Tibial nerve (tissue), 4 donors: ENCODE results near the gene CACNA1F. TPM values are rescaled to one million over a fixed set of nuclear protein-coding genes. Genes with fewer than 3 reads are reported as not detected.

Experiments
- DNase-seq, 2 donors: peaks; one replicate each; pipeline ENCODE4 v3.0.0-alpha.2; 2019; ENCODE audit warnings: low spot score in 2 of 2
- H3K27ac ChIP-seq, 4 donors: fragments of 200-600 bp; sonication (generic) in 3 of 4; one replicate each; pipeline ENCODE4 v1.5.1; 2017 to 2019; ENCODE audit warnings: mild to moderate bottlenecking in 1 of 4
- H3K27me3 ChIP-seq, 2 donors: fragments of 200-600 bp; sonication (generic) in 1 of 2; one replicate each; pipeline versions ENCODE4 v1.5.1 to v1.6.0; 2017 to 2019
- H3K36me3 ChIP-seq, 3 donors: fragments of 200-600 bp; sonication (generic); one replicate each; pipeline ENCODE4 v1.5.1; 2018 to 2019
- H3K4me1 ChIP-seq, 4 donors: fragments of 200-600 bp; sonication (generic) in 3 of 4; one replicate each; pipeline ENCODE4 v1.5.1; 2017 to 2019
- H3K4me3 ChIP-seq, 4 donors: fragments of 200-600 bp; sonication (generic) in 3 of 4; one replicate each; pipeline ENCODE4 v1.5.1; 2017 to 2019; ENCODE audit warnings: mild to moderate bottlenecking in 1 of 4, moderate library complexity in 1 of 4
- H3K9me3 ChIP-seq, 4 donors: fragments of 200-600 bp; sonication (generic) in 3 of 4; one replicate each; pipeline ENCODE4 v1.5.1; 2017 to 2019
- EP300 ChIP-seq, 2 donors: sonication (generic); formaldehyde crosslinking; IDR thresholded peaks; one replicate each; pipeline ENCODE4 v1.6.1; 2017; ENCODE audit warnings: antibody characterized with exemption in 2 of 2, mild to moderate bottlenecking in 1 of 2
- POLR2A ChIP-seq, 2 donors: fragments of 450-650 bp; IDR thresholded peaks; one replicate each; pipeline ENCODE4 v1.6.1; 2017; ENCODE audit warnings: antibody characterized with exemption in 2 of 2, mild to moderate bottlenecking in 2 of 2, moderate library complexity in 2 of 2
- WGBS, 2 donors: methylation state at CpG; one replicate each; pipeline ENCODE4 v1.1.5; 2018; 5-methylcytosine and 5-hydroxymethylcytosine counted together
- total RNA-seq, 4 donors: library from RNA; depleted of rRNA; stranded (reverse); fragments of >200 nt; gene quantifications; one replicate each; pipeline ENCODE4 v1.1.0, GENCODE V29; 2016
- TF ChIP-seq, protein P1 (sequence below), 5 experiments: fragments of 200-600 bp in 3 of 5; fragments of 450-650 bp in 2 of 5; sonication (generic) in 3 of 5; IDR thresholded peaks; one replicate each; pipeline ENCODE4 v1.5.1; 2016 to 2019; ENCODE audit warnings: antibody characterized with exemption in 5 of 5, mild to moderate bottlenecking in 3 of 5, moderate library complexity in 2 of 5

The CACNA1F gene
- total RNA-seq, 4 donors from 2014 or later: under 0.01 to 1.0 (median 0.40) TPM

DNA sequence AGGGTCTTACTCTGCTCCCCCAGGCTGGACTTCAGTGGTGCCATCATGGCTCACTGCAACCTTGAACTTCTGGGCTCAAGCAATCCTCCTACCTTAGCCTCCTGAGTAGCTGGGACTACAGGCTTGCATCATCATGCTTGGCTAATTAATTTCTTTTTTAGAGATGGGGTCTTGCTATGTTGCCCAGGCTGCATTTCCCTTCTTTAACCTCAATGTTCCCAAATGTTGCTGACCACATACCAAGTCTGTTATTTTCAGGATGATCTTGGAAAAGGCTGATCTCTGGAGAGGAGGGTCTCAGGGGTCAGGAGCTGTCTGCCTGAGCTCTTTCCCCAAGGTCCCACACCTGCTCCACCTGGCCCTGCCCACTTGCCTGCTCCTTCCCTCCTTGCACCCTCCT is 13.0 kb downstream of the CACNA1F start:
- DNase-seq: no peak
- TF ChIP-seq EP300 (IDR thresholded peaks at IDR 0.05) (no peak), POLR2A (IDR thresholded peaks at IDR 0.05) (no peak)
- TF ChIP-seq, protein P1, sequence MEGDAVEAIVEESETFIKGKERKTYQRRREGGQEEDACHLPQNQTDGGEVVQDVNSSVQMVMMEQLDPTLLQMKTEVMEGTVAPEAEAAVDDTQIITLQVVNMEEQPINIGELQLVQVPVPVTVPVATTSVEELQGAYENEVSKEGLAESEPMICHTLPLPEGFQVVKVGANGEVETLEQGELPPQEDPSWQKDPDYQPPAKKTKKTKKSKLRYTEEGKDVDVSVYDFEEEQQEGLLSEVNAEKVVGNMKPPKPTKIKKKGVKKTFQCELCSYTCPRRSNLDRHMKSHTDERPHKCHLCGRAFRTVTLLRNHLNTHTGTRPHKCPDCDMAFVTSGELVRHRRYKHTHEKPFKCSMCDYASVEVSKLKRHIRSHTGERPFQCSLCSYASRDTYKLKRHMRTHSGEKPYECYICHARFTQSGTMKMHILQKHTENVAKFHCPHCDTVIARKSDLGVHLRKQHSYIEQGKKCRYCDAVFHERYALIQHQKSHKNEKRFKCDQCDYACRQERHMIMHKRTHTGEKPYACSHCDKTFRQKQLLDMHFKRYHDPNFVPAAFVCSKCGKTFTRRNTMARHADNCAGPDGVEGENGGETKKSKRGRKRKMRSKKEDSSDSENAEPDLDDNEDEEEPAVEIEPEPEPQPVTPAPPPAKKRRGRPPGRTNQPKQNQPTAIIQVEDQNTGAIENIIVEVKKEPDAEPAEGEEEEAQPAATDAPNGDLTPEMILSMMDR (IDR thresholded peaks at IDR 0.05): no peak
- no peaks in the 10 kb centered on the region for H3K9me3 ChIP-seq
- H3K27ac ChIP-seq: no peak overlapping the region
- H3K27me3 ChIP-seq: no peaks in the 10 kb centered on the region
- no peak overlapping the region for H3K4me3 ChIP-seq
- no peaks in the 10 kb centered on the region for H3K36me3 ChIP-seq
- no peaks in the 10 kb centered on the region for H3K4me1 ChIP-seq

GRCh38 chrX:49214996-49215526 is 18.1 kb downstream of the CACNA1F start:
- Histone ChIP-seq H3K27ac (no peak overlapping the region), H3K4me3 (no peak overlapping the region), H3K9me3 (no peaks in the 10 kb centered on the region), H3K27me3 (peaks cover 0 to under 1% of the 10 kb centered on the region in 2 donors), H3K4me1 (no peaks in the 10 kb centered on the region), H3K36me3 (no peaks in the 10 kb centered on the region)
- WGBS, 2 donors: 80 to 81% methylated on average over 13 to 14 of the region's 14 CpGs
- DNase-seq: no peak
- no peak for TF ChIP-seq POLR2A (IDR thresholded peaks at IDR 0.05)
- no peak for TF ChIP-seq EP300 (IDR thresholded peaks at IDR 0.05)
- TF ChIP-seq, protein P1 (IDR thresholded peaks at IDR 0.05): no peak

- Histone ChIP-seq H3K36me3 (no peaks in the 10 kb centered on the region), H3K4me3 (no peak overlapping the region), H3K27me3 (peaks cover 0 to 7% of the 10 kb centered on the region in 2 donors), H3K4me1 (no peaks in the 10 kb centered on the region), H3K27ac (no peak overlapping the region), H3K9me3 (no peaks in the 10 kb centered on the region)
- TF ChIP-seq EP300 (IDR thresholded peaks at IDR 0.05) (no peak), POLR2A (IDR thresholded peaks at IDR 0.05) (no peak)
- TF ChIP-seq, protein P1 (IDR thresholded peaks at IDR 0.05): no peak
- DNase-seq: no peak
- 76 to 89% methylated on average over 2 of the region's 2 CpGs for WGBS, 2 donors
These were observed 18.7 kb downstream of the CACNA1F start for GRCh38 chrX:49214416-49214815.

DNA sequence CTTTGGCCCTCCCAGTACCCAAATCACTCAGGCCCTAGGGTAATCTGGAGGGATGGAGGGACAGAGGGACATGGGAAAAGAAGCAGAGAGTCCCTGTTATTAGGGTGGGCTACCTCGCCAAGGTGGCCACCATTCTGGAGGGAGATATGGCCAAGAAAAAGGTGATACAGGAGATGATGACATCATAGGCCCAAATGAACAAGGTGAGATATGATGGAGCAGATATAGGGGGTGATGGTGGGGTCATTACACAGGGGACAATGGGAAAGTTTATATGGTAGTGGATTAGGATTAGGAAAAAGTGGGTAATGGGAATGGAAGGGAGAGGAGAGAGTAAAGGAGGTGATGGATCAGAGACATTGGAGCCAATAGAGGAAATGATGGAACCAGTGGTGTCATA is 20.3 kb downstream of the CACNA1F start:
- no peaks in the 10 kb centered on the region for H3K36me3 ChIP-seq
- no peak overlapping the region for H3K27ac ChIP-seq
- H3K4me1 ChIP-seq: no peaks in the 10 kb centered on the region
- WGBS, 2 donors: 61 to 100% methylated on average over 1 of the region's 1 CpG
- no peak overlapping the region for H3K4me3 ChIP-seq
- H3K27me3 ChIP-seq: peaks cover 0 to 14% of the 10 kb centered on the region in 2 donors
- no peak for TF ChIP-seq EP300 (IDR thresholded peaks at IDR 0.05)
- TF ChIP-seq, protein P1 (IDR thresholded peaks at IDR 0.05): no peak
- TF ChIP-seq POLR2A (IDR thresholded peaks at IDR 0.05): no peak
- H3K9me3 ChIP-seq: no peaks in the 10 kb centered on the region
- no peak for DNase-seq

GRCh38 chrX:49212209-49212608 is 20.9 kb downstream of the CACNA1F start:
- 84 to 94% methylated on average over 2 of the region's 2 CpGs for WGBS, 2 donors
- Histone ChIP-seq H3K27me3 (peaks cover 0 to 14% of the 10 kb centered on the region in 2 donors), H3K9me3 (no peaks in the 10 kb centered on the region), H3K27ac (no peak overlapping the region), H3K4me1 (no peaks in the 10 kb centered on the region), H3K36me3 (no peaks in the 10 kb centered on the region), H3K4me3 (no peak overlapping the region)
- TF ChIP-seq, protein P1 (IDR thresholded peaks at IDR 0.05): no peak
- no peak for TF ChIP-seq EP300 (IDR thresholded peaks at IDR 0.05)
- no peak for TF ChIP-seq POLR2A (IDR thresholded peaks at IDR 0.05)
- no peak for DNase-seq
